Measurements from ENCODE around the gene CLTA.
"Not testable (repeated sequence)": the region's sequence is repeated elsewhere in the genome, so short reads cannot be mapped to it uniquely, and the experiment has no call there.

CLTA gene

GRCh38 chr9:36192196-36192595, 1.5 kb downstream of the CLTA start:
- no peak for DNase-seq

DNA sequence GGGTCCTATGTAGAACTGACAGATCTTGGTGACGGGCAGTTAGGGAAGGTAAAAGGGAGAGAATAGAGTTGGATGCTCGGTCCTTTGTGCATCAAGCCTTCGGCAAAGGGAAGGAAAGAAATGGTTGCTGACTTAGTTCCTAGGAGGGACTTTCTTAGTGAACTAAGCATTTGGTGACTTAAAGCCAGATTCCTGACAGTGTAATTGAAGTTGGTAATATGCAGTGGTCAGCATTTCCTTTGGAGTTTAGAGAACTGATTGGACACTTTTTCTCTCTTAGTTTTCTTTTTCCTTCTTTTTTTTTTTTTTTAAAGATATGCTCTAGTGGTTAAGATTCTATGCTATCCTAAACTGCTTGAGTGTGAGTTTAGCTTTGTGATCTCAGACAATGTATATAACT, 2.3 kb downstream of the CLTA start:
- no peak for DNase-seq

GRCh38 chr9:36194326-36195000, 3.7 kb downstream of the CLTA start:
- DNase-seq, result peak; percentile 40

DNA sequence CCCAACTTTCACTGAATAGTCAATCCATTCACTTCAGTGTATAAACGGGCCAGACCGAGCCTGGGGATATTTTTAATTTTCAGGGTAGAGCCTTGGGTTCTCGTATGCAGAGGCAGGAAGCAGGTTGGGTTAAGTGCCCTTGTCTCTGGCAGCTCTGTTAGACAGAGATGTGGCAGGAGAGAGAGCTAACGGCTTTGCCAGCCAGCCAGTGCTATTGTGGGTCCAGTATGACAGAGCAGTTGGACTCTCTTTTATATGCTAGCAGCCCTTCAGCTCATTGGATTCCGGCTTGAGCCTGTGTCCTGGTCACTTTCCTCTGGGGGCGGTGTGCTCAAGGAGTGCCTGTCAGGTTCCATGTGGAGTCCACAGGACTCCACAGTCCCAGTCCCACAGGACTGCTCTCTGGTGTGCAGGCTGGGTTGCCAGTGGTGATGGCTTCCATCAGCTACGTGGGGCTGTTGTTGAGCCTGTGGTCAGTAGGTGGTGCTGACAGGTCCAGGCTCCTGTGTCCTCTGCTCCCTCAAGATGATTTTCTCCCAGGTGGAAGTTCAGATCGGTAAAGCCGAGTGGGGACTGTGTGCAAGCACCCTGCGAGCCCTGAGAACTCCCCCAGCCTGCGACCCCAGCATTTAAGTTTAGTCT, 14.3 kb downstream of the CLTA start:
- DNase-seq, result no peak

GRCh38 chr9:36207016-36207415, 16.3 kb downstream of the CLTA start:
- DNase-seq, result no peak

- no peak for DNase-seq
Measured at GRCh38 chr9:36207546-36208012, 16.9 kb downstream of the CLTA start.

DNA sequence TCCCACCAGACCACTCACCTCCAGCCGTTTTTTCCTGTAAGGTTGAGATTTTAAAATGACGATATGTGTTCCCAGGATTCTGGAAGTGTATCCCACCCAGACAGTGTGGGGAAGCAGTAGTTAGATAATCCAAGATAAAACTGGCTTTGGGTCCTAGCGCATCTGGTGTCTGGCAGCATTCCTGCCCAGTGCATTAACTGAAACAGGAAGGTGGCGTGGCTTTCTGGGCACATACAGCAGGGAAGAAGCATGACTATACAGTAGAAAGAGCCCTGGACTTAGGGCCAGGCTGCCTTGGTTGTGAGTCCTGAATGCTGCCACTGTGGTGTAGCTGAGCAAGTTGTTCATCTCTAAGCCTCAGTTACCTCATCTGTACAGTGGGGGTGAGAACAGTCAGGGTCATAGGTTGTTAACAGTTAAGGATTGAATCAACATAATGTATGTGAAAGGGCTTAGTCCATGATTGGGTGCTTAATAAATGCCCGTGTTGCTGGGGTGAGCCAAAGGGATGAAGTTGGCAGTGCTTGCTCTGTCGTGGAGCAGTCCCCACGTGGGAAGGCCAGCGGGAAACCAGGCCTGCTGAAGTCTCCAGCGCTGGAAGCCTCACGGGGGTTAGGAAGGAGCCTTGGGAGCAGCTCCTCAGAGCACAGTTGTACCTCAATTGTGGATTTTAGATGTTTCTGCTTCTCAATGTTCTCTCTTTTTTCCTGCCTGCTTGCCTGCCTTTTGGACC, 18.0 kb downstream of the CLTA start:
- DNase-seq, result no peak

- DNase-seq, result no peak
Measured at GRCh38 chr9:36210722-36211121, 20.0 kb downstream of the CLTA start.

- no peak for DNase-seq
Measured at GRCh38 chr9:36211510-36211909, 20.8 kb downstream of the CLTA start.

DNA sequence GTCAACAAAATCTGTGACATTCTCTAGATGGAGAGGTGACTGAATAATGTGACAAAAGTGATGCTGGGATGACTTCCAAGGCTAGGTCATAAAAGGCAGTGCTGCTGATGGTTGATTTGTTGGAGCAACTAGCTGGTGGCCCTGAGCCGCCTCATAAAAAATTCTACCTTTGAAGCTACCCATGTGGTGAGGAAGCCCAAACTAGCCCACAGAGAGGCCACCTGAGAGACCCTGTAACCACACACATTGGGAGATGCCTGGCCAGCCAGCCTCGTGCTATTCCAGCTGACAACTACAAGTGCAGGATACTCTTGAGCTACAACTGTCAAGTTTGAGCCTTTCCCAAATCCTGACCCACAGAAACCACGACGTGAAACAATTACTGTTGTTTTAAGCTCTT, 22.7 kb downstream of the CLTA start:
- no peak for DNase-seq

GRCh38 chr9:36213989-36214388, 23.3 kb downstream of the CLTA start:
- no peak for DNase-seq

DNA sequence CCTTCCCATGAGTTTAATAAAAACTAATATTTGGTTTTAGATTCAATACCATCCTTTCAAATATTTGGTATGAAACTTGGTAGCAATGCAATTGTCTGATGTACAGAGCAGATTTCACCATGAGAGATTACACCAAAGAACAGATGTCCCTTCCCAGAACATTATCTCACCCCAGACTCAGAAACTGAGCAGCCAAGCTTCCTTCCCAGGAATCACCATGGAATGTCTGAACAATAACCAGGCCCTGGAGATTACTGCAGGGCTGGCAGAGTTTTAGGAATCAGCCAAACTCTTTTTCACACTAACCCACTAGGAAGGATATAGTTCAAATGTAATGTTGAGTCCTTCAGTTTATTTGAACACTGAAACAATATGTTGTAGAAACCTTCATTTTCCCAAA, 23.9 kb downstream of the CLTA start:
- DNase-seq, result no peak

DNA sequence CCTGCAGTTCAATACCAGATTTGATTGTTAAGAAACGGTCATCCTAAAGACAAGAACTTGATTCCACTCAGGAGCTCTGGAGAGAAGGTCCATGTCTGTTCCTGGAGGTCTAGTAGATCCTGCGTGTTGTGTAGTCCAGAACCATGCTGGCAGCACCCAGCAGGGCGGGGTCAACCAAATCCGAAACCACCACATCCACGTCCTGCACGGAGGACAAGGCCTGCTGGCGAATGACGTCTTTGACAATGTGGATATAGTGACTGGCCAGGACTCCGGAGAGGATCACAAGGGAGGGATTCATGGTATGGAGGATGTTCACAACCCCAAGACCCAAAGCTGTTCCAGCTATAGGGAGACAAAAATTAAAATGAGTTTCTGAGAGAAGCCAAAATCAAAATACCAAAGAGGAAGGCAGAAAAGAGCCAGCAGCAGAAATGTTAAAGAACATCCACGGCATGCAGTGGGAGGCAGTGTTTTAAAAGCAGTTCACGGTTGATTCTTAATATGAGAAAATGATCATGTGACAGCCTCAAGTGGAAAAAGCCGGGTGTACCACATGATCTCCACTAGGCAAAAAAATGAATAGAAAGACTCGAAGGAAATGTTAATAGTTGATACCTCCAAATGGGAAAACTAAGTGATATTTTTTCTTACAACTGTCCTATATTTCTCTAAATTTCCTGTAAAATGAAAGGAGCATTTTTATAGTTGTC, 26.7 kb downstream of the CLTA start:
- no peak for DNase-seq

DNA sequence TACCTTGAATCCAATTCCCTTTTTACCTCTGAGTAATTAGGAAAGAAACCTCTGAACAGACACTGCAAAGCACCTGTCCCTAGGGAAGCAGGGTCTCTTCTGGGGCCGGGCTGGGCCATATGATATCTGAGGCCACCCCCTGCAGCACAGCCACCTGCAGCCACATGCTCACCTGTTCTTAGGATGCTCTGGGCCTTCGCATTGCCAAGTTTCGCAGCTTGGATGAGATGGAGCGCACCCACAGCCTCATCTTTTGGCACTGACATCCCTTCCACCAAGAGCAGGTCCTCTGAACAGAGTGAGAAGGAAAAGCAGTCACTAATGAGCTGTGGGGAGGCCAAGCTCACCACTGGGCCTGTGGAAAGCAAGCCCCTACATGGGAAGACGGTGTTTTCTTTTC, 27.3 kb downstream of the CLTA start:
- DNase-seq, result no peak

DNA sequence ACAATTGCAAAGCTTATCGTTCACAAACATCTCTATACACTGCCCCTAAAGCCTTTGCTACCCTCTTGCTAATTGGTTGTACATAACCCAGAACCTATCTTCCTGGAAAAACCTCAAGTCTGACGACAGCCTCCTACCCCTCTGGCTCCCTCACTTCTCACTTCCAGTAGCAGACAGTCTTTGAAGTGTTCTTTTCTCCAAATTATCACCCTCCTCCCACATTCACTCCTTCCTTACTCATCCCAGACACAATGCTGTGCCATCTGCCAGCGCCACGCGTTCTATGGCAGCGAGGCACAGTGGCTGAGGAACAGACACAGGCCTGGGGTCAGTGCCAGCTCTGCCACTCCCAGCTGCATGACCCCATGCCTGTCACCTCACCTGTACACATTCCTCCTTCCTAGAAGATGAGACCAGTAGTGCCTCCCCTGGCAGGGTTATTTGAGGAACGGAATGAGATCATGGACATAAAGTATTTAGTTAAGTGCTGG, 27.7 kb downstream of the CLTA start:
- DNase-seq, result no peak

- no peak for DNase-seq
Measured at GRCh38 chr9:36221667-36222066, 30.9 kb downstream of the CLTA start.

GRCh38 chr9:36222449-36222848, 31.7 kb downstream of the CLTA start:
- no peak for DNase-seq

DNA sequence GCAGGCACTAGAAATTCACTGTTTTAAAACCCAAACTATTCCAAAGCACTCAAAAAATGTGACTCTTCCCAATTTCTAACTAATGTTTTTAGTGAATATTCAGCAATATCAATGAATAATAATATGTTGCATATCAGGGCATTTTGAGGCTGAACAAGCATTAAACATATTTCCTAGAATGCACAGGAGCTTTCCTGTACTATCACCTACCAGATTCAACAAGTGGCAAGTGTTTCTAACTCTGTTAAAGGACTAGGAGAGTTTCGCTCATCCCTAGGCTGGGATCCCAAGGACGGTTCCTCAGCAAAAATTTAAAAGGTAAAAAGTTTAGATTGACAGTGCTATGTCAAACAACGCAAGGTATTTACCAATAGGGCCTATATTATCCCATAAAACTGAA, 46.5 kb downstream of the CLTA start:
- no peak for DNase-seq

DNA sequence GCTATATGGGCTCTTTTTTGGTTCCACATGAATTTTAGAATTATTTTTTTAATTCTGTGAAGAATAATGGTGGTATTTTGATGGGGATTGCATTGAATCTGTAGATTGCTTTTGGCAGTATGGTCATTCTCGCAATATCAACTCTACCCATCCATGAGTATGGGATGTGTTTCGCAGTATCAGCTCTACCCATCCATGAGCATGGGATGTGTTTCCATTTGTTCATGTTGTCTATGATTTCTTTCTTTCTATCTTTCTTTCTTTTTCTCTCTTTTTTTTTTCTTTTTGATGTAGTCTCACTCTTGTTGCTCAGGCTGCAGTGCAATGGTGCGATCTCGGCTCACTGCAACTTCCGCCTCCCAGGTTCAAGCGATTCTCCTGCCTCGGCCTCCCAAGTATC, 48.5 kb downstream of the CLTA start:
- not testable (repeated sequence) for DNase-seq

DNA sequence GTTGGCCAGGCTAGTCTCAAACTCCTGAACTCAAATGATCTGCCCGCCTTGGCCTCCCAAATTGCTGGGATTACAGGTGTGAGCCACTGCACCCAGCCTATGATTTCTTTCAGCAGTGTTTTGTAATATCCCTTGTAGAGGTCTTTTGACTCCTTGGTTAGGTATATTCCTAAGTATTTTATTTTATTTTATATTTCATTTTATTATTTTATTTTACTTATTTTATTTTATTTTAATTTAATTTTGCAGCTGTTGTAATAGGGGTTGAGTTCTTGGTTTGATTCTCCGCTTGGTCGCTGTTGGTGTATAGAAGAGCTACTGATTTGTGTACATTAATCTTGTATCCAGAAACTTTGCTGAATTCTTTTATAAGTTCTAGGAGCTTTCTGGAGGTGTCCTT, 49.0 kb downstream of the CLTA start:
- DNase-seq, result not testable (repeated sequence)

DNA sequence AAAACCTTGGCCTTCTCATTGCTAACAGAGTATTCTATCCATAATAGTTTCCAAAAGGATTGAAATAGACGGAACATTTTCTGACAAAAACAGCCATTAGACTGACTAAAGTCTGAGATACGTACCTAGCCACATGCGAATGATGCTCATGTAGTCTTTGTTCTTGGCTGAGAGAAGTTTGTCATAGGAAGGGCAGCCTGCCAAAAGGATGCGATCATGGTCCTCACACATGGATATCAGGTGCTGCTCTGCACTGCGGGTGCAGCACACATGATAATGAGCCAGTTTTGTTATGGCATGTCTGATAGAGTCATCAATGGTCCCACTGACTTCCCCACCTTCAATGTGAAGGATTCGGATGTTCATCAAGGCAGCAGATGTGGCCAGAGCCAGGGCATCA, 55.2 kb downstream of the CLTA start:
- DNase-seq, result no peak

DNA sequence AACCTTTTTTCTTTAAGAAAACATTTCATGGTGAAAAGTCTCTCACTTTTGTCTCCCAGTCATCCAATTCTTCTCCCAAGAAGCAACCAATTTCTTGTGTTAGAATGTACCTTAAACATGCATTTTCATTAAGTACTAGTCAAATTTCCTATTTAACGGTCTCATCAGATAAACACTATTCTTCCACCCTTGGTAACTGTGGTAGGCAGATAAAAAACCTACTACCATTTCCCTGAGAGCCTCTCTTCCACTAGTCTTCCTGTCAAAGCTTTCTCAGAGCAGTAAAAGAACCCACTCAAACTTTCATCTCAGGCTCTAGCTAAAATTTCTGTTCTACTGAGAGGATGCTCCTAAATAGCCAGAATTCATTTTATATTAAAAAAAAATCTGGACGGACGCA, 56.6 kb downstream of the CLTA start:
- DNase-seq, result no peak

DNA sequence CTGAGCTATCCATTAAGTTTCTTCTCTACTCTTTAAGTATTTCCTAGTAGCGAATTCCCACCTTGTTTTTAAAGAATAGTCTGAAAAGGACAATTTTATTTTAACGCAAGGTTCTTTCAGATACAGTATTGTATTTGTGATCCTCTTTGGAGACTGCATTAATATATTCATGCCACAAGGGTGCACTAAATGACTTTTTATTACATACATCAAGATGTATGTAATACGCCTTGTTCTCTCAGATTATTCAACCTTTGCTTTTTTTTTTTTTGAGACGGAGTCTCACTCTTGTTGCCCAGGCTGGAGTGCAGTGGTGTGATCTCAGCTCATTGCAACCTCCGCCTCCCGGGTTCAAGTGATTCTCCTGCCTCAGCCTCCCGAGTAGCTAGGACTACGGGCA, 57.3 kb downstream of the CLTA start:
- peak; percentile 2 for DNase-seq
